ENCODE data around the gene ACOT7.

ACOT7 gene

GRCh38 chr1:6262555-6263420 is 130.8 kb downstream of the ACOT7 start:
- DNase-seq = no peak

GRCh38 chr1:6261615-6261995 is 132.0 kb downstream of the ACOT7 start:
- no peak for DNase-seq

GRCh38 chr1:6260961-6261614 is 132.5 kb downstream of the ACOT7 start, which contains the start of gene GPR153:
GPR153 (minus strand) TSS chr1:6261098; CDS start chr1:6254905, 6,193 bp downstream.
- no peak for DNase-seq

- DNase-seq = no peak
Observed at GRCh38 chr1:6260433-6260934, 133.1 kb downstream of the ACOT7 start.

GRCh38 chr1:6259491-6260362 is 133.8 kb downstream of the ACOT7 start:
- peak; percentile 44 for DNase-seq

GRCh38 chr1:6258675-6259074 is 134.9 kb downstream of the ACOT7 start:
- DNase-seq = no peak

- DNase-seq = no peak
Observed at GRCh38 chr1:6257541-6258069, 136.0 kb downstream of the ACOT7 start.

GRCh38 chr1:6256645-6257044 is 136.9 kb downstream of the ACOT7 start:
- DNase-seq = no peak

GRCh38 chr1:6254691-6255090 is 138.9 kb downstream of the ACOT7 start:
- DNase-seq = no peak

GRCh38 chr1:6253380-6253779 is 140.2 kb downstream of the ACOT7 start:
- no peak for DNase-seq

GRCh38 chr1:6252374-6252710 is 141.2 kb downstream of the ACOT7 start:
- DNase-seq = no peak

- DNase-seq = no peak
Observed at GRCh38 chr1:6251681-6252373, 141.7 kb downstream of the ACOT7 start.

- DNase-seq = no peak
Observed at GRCh38 chr1:6251233-6251632, 142.3 kb downstream of the ACOT7 start.

- DNase-seq = no peak
Observed at GRCh38 chr1:6249739-6250689, 143.6 kb downstream of the ACOT7 start.

GRCh38 chr1:6248932-6249738 is 144.4 kb downstream of the ACOT7 start:
- DNase-seq = no peak

- no peak for DNase-seq
Observed at GRCh38 chr1:6248161-6248776, 145.3 kb downstream of the ACOT7 start.

- DNase-seq = no peak
Observed at GRCh38 chr1:6247651-6248050, 145.9 kb downstream of the ACOT7 start.

GRCh38 chr1:6246497-6247467 is 146.8 kb downstream of the ACOT7 start:
- peak; percentile 62 for DNase-seq

Measured in midbrain (tissue), 1 donor.